H1 (cell line): ENCODE data around the gene UNC93A. TPM values are rescaled to one million over a fixed set of nuclear protein-coding genes. Genes with fewer than 3 reads are reported as not detected.

Experiments
- CTCF ChIA-PET: fragments of 300-600 bp; sonication (Branson Sonifier 250); formaldehyde crosslinking; loops from one replicate; lab custom pipeline; 2021; ENCODE audit not compliant: partially characterized antibody; lab: Charles Lee
- POLR2A ChIA-PET: fragments of 300-600 bp; sonication (Branson Sonifier 250); formaldehyde crosslinking; loops from one replicate; lab custom pipeline; 2021; ENCODE audit warnings: inconsistent platforms; ENCODE audit not compliant: partially characterized antibody; lab: Charles Lee
- DNase-seq, 2 experiments: peaks; one replicate each; pipeline versions ENCODE4 v3.0.0 to v3.0.0-alpha.2; 2010 to 2022; ENCODE audit warnings: low spot score in 2 of 2, low read depth in 1 of 2, mixed read lengths in 1 of 2
- FAIRE-seq: peaks from 2 replicates; lab custom pipeline; 2011; peaks lifted over from hg19 to GRCh38; lab: Jason Lieb, UNC
- H2AFZ ChIP-seq: 2 replicates; pipeline ENCODE4 v1.8.1; 2012; ENCODE audit warnings: low read length, inconsistent platforms
- H2AK5ac ChIP-seq: 2 replicates; pipeline ENCODE4 v1.6.1; 2013; ENCODE audit warnings: low read depth, low read length
- H2BK120ac ChIP-seq: replicated peaks from 2 replicates; pipeline ENCODE3; 2013; ENCODE audit warnings: low read depth, low read length, inconsistent platforms
- H2BK12ac ChIP-seq: 2 replicates; pipeline ENCODE4 v1.6.1; 2013; ENCODE audit warnings: low read depth, low read length
- H2BK15ac ChIP-seq: 2 replicates; pipeline ENCODE4 v1.6.1; 2013; ENCODE audit warnings: low read length
- H2BK20ac ChIP-seq: 2 replicates; pipeline ENCODE4 v1.6.1; 2013; ENCODE audit warnings: low read length
- H2BK5ac ChIP-seq: 2 replicates; pipeline ENCODE4 v1.6.1; 2013; ENCODE audit warnings: low read depth, low read length
- H3K14ac ChIP-seq: 2 replicates; pipeline ENCODE4 v1.6.1; 2013; ENCODE audit warnings: inconsistent platforms; ENCODE audit not compliant: insufficient read length
- H3K18ac ChIP-seq: 2 replicates; pipeline ENCODE4 v1.6.1; 2013; ENCODE audit warnings: low read length; ENCODE audit errors: extremely low read depth
- H3K23ac ChIP-seq: 2 replicates; pipeline ENCODE4 v1.6.1; 2013; ENCODE audit warnings: inconsistent platforms; ENCODE audit not compliant: insufficient read length
- H3K23me2 ChIP-seq: 2 replicates; pipeline ENCODE4 v1.6.1; 2013; ENCODE audit warnings: low read depth, low read length
- H3K27ac ChIP-seq: 2 replicates; pipeline ENCODE4 v1.6.1; 2011; ENCODE audit warnings: low read depth, low read length, inconsistent platforms
- H3K27me3 ChIP-seq, 4 experiments: replicated peaks in 1 of 4; 1 replicate in 1 of 4; 2 replicates in 3 of 4; pipeline versions ENCODE4 v1.6.1 to v1.8.1; 2011 to 2013; ENCODE audit warnings: low read length in 3 of 4, mild to moderate bottlenecking in 3 of 4, inconsistent platforms in 2 of 4, mixed read lengths in 2 of 4, moderate library complexity in 1 of 4; ENCODE audit not compliant: control insufficient read depth in 3 of 4, insufficient read depth in 3 of 4; ENCODE audit errors: extremely low read depth in 1 of 4
- H3K36me3 ChIP-seq, 4 experiments: 2 replicates each; pipeline versions ENCODE4 v1.6.1 to v1.8.1; 2011 to 2013; ENCODE audit warnings: mild to moderate bottlenecking in 4 of 4, low read length in 3 of 4, moderate library complexity in 2 of 4, control low read depth in 1 of 4, inconsistent platforms in 1 of 4; ENCODE audit not compliant: insufficient read depth in 4 of 4, control insufficient read depth in 2 of 4
- H3K4ac ChIP-seq: replicated peaks from 2 replicates; pipeline ENCODE3; 2013; ENCODE audit warnings: low read length, low read depth, mixed read lengths, inconsistent platforms; ENCODE audit not compliant: insufficient read length
- H3K4me1 ChIP-seq, 4 experiments: replicated peaks in 1 of 4; 1 replicate in 1 of 4; 2 replicates in 3 of 4; pipeline versions ENCODE4 v1.6.1 to v1.8.1; 2011 to 2013; ENCODE audit warnings: low read length in 3 of 4, inconsistent platforms in 2 of 4, mixed read lengths in 1 of 4; ENCODE audit not compliant: insufficient read depth in 4 of 4, control insufficient read depth in 3 of 4
- H3K4me2 ChIP-seq, 2 experiments: 2 replicates each; pipeline versions ENCODE4 v1.6.1 to v1.8.1; 2011 to 2013; ENCODE audit warnings: low read depth in 2 of 2, low read length in 2 of 2, control low read depth in 1 of 2, inconsistent platforms in 1 of 2, mild to moderate bottlenecking in 1 of 2; ENCODE audit not compliant: insufficient read depth in 1 of 2
- H3K4me3 ChIP-seq, 4 experiments: fragments of 200-600, 300-600 bp in 1 of 4; sonication (generic), shearing (Covaris generic), sonication (Bioruptor Twin) in 1 of 4; 2 replicates each; pipeline versions ENCODE4 v1.5.1 to v1.8.1; 2011 to 2016; ENCODE audit warnings: low read length in 4 of 4, low read depth in 3 of 4, control low read depth in 2 of 4, inconsistent platforms in 2 of 4, mild to moderate bottlenecking in 2 of 4, mixed read lengths in 1 of 4, moderate library complexity in 1 of 4; ENCODE audit not compliant: insufficient read depth in 2 of 4; ENCODE audit errors: extremely low read depth in 1 of 4
- H3K56ac ChIP-seq: replicated peaks from 2 replicates; pipeline ENCODE3; 2013; ENCODE audit warnings: low read depth, mild to moderate bottlenecking, mixed read lengths, low read length, inconsistent platforms; ENCODE audit not compliant: insufficient read length
- H3K79me1 ChIP-seq: 2 replicates; pipeline ENCODE4 v1.6.1; 2013; ENCODE audit warnings: low read depth, low read length, control low read depth
- H3K79me2 ChIP-seq, 2 experiments: 2 replicates each; pipeline versions ENCODE4 v1.6.1 to v1.8.1; 2012 to 2013; ENCODE audit warnings: low read length in 2 of 2, mild to moderate bottlenecking in 2 of 2, inconsistent platforms in 1 of 2; ENCODE audit not compliant: insufficient read depth in 2 of 2, control insufficient read depth in 1 of 2
- H3K9ac ChIP-seq, 4 experiments: replicated peaks in 1 of 4; 1 replicate in 1 of 4; 2 replicates in 3 of 4; pipeline versions ENCODE4 v1.6.1 to v1.8.1; 2011 to 2013; ENCODE audit warnings: low read depth in 3 of 4, low read length in 3 of 4, control low read depth in 2 of 4, mild to moderate bottlenecking in 2 of 4, moderate library complexity in 2 of 4, inconsistent platforms in 1 of 4; ENCODE audit errors: extremely low read depth in 1 of 4
- H3K9me3 ChIP-seq, 2 experiments: 2 replicates each; pipeline versions ENCODE4 v1.6.1 to v1.8.1; 2012 to 2013; ENCODE audit warnings: mild to moderate bottlenecking in 2 of 2, moderate library complexity in 2 of 2, control low read depth in 1 of 2, inconsistent platforms in 1 of 2, low read depth in 1 of 2, low read length in 1 of 2, mixed read lengths in 1 of 2; ENCODE audit not compliant: insufficient read depth in 2 of 2
- H4K20me1 ChIP-seq, 2 experiments: replicated peaks in 1 of 2; 2 replicates each; pipeline versions ENCODE3 to v1.8.1; 2011 to 2013; ENCODE audit warnings: inconsistent platforms in 2 of 2, low read length in 2 of 2, mild to moderate bottlenecking in 1 of 2; ENCODE audit not compliant: insufficient read depth in 2 of 2, control insufficient read depth in 1 of 2
- H4K5ac ChIP-seq: 2 replicates; pipeline ENCODE4 v1.6.1; 2013; ENCODE audit warnings: low read length, low read depth, mixed read lengths, inconsistent platforms; ENCODE audit not compliant: insufficient read length
- H4K8ac ChIP-seq: 2 replicates; pipeline ENCODE4 v1.8.0; 2013; ENCODE audit warnings: mild to moderate bottlenecking, moderate library complexity, low read length, inconsistent platforms; ENCODE audit not compliant: insufficient read depth; ENCODE audit errors: extremely low read depth
- H4K91ac ChIP-seq: replicated peaks from 2 replicates; pipeline ENCODE3; 2013; ENCODE audit warnings: low read length, mixed read lengths, inconsistent platforms; ENCODE audit not compliant: insufficient read length
- CTBP2 ChIP-seq: IDR thresholded peaks from 2 replicates; pipeline ENCODE4 v1.7.0; 2011; ENCODE audit warnings: borderline replicate concordance, mild to moderate bottlenecking, moderate library complexity, mixed read lengths, low read length; ENCODE audit not compliant: insufficient read depth, insufficient read length
- PHF8 ChIP-seq: fragments of 200-600 bp; sonication (generic); conservative IDR thresholded peaks from 2 replicates; pipeline ENCODE4 v1.7.1; 2012; ENCODE audit warnings: low read depth, mild to moderate bottlenecking, inconsistent platforms, low read length, moderate library complexity
- RBBP5 ChIP-seq: IDR thresholded peaks from 2 replicates; pipeline ENCODE4 v1.7.1; 2012; ENCODE audit warnings: low read depth, mild to moderate bottlenecking, inconsistent platforms, low read length, moderate library complexity, borderline replicate concordance
- RFX5 ChIP-seq: IDR thresholded peaks from 2 replicates; pipeline ENCODE4 v1.6.1; 2011; ENCODE audit warnings: low read depth, low read length, improper control_type of control experiment, borderline replicate concordance
- SAP30 ChIP-seq: fragments of 300-600 bp; sonication (generic); IDR thresholded peaks from 2 replicates; pipeline ENCODE4 v1.7.1; 2012; ENCODE audit warnings: low read length, moderate library complexity, mild to moderate bottlenecking, inconsistent platforms; ENCODE audit not compliant: insufficient read depth, insufficient replicate concordance
- SUZ12 ChIP-seq: fragments of 200-600 bp; sonication (generic); IDR thresholded peaks from 2 replicates; pipeline ENCODE4 v1.6.1; 2012; ENCODE audit warnings: mild to moderate bottlenecking, inconsistent platforms, low read length, moderate library complexity, mixed read lengths
- ZNF274 ChIP-seq: IDR thresholded peaks from 2 replicates; pipeline ENCODE4 v1.7.0; 2012; ENCODE audit warnings: low read length, borderline replicate concordance; ENCODE audit errors: extremely low read depth
- WGBS, 2 experiments: shearing (Covaris generic) in 1 of 2; methylation state at CpG; one replicate each; pipeline versions ENCODE4 v1.1.6 to v1.1.7; 2013 to 2015; ENCODE audit warnings: low lambda C conversion rate in 2 of 2, mixed read lengths in 2 of 2, inconsistent platforms in 1 of 2, low coverage in 1 of 2, missing lambda C conversion rate in 1 of 2; ENCODE audit not compliant: insufficient replicate concordance in 2 of 2, insufficient coverage in 1 of 2, insufficient read length in 1 of 2; ENCODE audit errors: extremely low coverage in 1 of 2, missing lambda C conversion rate in 1 of 2; 5-methylcytosine and 5-hydroxymethylcytosine counted together
- polyA plus RNA-seq, 7 experiments: library from polyadenylated mRNA; depleted of rRNA in 3 of 7; stranded (reverse) in 5 of 7; unstranded in 2 of 7; fragments of >200 nt in 5 of 7; fragments of 200-250 nt in 2 of 7; gene quantifications; 1 replicate in 5 of 7; 2 replicates in 1 of 7; 4 replicates in 1 of 7; pipeline versions ENCODE4 v1.2.1 to v1.2.3, GENCODE V29; 2011 to 2013; ENCODE audit warnings: missing spikeins in 2 of 7, mixed read lengths in 2 of 7
- total RNA-seq: library from RNA; stranded (reverse); fragmentation: NEBNext Ultra II Directional; extraction: Animal tissue kit (Norgen Biotek cat#: 25700); gene quantifications from 2 replicates; pipeline ENCODE4 v1.2.1, GENCODE V29; 2021

The UNC93A gene
- total and polyA plus RNA-seq, 2 of the 8 experiments (the other 6 are each of a cell fraction or from before 2014, with no cell fraction given), result 0.39 TPM; not detected in 1

- Histone ChIP-seq H3K27ac (no peak overlapping the region), H3K9me3 (no peaks in the 10 kb centered on the region), H3K56ac (no peak overlapping the region), H3K4ac (no peak overlapping the region), H3K4me3 (no peak overlapping the region), H3K18ac (no peak overlapping the region), H4K91ac (no peak overlapping the region), H3K27me3 (peaks cover 5 to 22% (median 18%) of the 10 kb centered on the region in 4 experiments), H3K9ac (no peak overlapping the region), H2AK5ac (no peak overlapping the region), H4K8ac (no peak overlapping the region), H2AFZ (no peak overlapping the region), H3K23ac (no peak overlapping the region), H3K79me1 (no peaks in the 10 kb centered on the region), H2BK120ac (no peak overlapping the region), H3K79me2 (no peaks in the 10 kb centered on the region), H3K36me3 (no peaks in the 10 kb centered on the region), H3K4me2 (no peak overlapping the region), H2BK20ac (no peak overlapping the region), H2BK15ac (no peak overlapping the region), H2BK12ac (no peak overlapping the region), H3K23me2 (peaks cover 8% of the 10 kb centered on the region; the same call in 1 of the 2 replicates), H3K14ac (no peak overlapping the region), H4K5ac (no peak overlapping the region), H2BK5ac (no peak overlapping the region), H3K4me1 (peaks cover 0 to 3% (median under 1%) of the 10 kb centered on the region in 4 experiments; a peak in 3 of 7 replicates), H4K20me1 (no peaks in the 10 kb centered on the region)
- DNase-seq (no peak), FAIRE-seq (no peak)
- POLR2A ChIA-PET, result no interaction called here
- TF ChIP-seq SUZ12 (no peak), CTBP2 (no peak), ZNF274 (no peak), PHF8 (no peak), RBBP5 (no peak), RFX5 (no peak), SAP30 (no peak)
- CTCF ChIA-PET, result interaction anchor here (1.2 kb wide), 1 partner anchor 19 kb away, joined by 7 read pairs; no protein-coding TSS in a partner anchor
- 95% methylated on average over 8 of the region's 8 CpGs; no CpG with 5 or more reads in 1 of the 2 experiments for WGBS, 2 experiments
Measured at GRCh38 chr6:167347226-167347625, 56.1 kb downstream of the UNC93A start.
